ENCODE data around the gene CHD2.

CHD2 gene

DNA sequence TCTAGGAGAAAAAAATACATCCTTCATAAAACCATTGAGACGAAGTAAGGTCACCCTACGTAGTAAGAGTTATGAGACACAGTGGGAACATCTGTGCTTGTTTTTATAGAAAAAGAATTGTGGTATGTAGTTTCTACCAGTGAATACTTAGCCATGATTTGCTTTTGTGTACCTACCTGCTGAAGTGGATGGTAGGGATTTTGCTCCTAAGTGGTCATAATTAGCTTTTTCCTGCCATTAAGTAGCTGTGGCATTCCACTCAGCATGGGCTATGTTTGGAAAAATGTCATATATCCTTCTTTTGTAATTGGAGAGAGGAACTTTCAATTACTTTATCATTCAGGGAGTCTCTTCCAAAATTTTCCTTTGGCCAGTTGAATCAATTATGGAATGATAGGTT, 63.7 kb downstream of the CHD2 start:
- no peak for DNase-seq

DNA sequence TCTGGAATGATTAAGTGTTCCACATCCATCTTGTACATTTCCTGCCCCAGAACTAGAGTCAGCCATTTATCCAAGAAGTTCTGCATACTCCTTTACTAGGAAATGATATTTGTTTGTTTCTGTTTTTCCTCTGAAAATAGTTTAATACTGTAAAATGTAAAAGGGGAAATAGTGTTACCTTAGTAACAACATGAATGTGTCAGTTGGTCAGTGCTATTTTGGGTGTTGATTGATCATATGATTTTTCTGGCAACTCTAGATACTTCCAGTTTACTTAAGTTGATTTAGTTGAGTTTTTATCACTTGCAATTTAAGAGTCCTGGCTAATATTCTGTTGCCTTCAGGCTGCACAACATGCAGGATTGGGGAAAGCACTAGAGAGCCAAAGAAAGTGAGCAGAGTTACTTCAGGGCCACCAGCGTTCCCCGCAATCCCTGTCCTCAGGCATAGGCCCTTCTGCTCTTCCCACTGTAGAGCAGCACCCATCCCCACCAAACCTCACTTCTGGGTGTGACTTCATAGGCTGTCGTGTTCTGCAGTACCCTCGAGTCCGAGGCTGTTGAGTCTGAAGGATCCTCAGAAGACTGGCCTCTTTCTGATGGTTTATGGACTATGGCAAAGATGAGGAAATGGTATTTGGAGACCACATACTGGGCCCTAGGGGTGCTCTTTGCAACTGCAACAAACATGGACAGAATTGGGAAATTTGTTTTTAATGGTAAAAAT, 69.0 kb downstream of the CHD2 start:
- DNase-seq: no peak

DNA sequence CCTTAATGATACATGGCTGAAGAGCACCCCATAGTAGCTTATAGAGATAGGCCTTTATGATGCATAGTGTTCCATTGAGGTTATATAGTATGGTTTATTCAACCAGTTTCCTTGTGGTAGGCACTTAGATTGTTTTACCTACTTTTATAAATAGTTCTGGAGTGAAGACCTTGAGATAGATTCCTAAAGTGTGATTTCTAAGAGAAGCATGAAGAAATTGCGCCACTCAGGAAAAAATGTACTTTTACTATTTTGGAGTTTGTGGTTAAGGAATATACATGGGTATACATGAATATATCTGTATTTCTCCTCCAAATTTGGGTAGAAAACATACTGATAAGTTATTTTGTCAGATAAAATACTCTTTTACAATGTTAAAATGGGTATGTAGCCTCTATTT, 70.5 kb downstream of the CHD2 start:
- no peak for DNase-seq

DNA sequence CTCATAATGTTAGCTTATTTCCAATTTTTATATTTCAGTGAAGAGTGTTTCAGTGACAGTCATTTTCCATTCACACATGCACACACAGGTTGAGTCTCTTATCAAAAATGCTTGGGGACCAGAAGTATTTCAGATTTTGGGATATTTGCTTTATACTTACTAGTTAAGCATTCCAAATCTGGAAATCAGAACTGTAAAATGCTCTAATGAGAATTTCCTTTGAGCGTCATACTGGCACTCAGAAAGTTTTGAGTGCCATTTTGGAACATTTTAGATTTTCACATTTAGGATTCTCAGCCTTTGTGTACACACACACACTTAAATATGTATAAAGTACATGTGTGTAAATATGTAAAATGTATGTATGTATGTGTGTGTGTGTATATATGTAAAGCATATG, 71.0 kb downstream of the CHD2 start:
- no peak for DNase-seq

DNA sequence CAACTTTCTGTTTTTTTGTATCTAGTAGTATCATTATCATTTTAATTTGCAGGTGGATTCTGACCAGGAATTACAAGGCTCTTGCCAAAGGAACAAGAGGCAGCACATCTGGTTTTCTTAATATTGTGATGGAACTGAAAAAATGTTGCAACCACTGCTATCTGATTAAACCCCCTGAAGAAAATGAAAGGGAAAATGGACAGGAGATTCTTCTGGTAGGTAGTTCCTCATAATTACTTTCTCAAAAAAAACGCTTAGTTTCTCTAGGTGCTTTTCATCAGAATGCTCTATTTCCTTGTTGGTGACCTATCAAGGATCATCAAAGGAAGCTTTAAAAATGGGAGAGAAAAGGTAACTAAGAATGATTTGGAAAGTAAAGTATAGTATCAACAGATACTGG, 71.6 kb downstream of the CHD2 start:
- DNase-seq: no peak

DNA sequence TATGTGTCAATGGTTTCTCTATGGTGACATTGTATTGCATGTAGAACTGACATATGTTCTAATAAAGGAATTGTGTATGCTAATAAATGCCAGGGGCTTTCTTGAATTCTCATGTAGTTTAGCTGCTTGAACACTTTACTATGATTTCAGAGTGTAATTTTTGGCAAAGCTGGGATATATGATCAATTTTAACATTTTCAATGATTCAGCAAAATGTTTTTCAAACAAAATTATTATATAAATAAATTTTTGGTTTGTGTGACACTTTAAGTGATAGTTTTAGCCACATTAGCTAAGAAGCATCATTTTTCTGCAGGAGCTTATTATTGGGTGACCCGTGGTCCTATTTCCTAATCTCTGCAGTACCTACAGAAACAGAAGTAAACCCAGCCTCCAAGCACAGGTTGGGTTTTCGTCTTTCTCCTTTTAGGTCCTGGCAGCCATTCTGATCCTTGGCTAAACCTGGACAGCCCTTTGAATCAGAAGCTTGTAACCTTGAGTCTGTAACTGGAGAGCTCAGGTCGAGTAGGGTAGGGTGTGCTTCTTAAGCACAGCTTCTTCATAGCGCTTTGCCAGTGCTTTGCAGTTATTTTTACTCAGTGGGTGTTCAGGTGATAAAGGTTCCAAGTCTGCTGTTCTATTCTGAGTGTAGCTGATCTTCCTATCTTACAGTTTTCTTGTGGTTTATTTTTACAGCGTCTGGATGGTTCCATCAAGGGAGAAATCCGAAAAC, 74.2 kb downstream of the CHD2 start:
- no peak for DNase-seq

DNA sequence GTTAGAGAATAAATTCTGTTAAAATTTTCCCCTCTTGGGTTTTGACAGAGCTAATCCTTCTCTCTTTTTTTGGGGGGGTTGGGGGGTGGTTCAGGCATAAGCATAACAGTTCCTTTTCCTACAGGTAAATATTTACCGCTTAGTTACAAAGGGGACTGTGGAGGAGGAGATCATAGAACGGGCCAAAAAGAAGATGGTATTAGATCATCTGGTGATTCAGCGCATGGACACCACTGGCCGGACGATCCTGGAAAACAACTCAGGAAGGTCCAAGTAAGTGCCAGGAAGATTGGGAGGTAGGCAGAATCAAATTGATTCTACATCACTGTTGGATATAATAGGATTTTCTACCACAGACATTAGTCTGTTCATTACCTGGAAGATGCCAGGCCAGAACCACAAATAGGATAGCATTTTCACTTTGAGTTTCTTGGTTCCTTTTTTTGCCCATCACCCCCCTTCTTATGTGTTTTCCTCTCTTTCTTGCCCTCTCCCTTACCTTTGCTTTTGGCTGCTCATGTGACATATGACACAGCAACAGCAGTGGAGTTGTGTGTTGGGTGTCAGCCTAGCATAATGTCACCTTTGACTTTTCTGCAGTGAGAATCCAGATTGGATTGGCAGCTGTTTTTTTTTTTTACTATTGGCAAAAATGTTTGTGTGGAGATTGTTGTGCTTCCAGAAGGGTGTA, 79.0 kb downstream of the CHD2 start:
- DNase-seq: no peak

DNA sequence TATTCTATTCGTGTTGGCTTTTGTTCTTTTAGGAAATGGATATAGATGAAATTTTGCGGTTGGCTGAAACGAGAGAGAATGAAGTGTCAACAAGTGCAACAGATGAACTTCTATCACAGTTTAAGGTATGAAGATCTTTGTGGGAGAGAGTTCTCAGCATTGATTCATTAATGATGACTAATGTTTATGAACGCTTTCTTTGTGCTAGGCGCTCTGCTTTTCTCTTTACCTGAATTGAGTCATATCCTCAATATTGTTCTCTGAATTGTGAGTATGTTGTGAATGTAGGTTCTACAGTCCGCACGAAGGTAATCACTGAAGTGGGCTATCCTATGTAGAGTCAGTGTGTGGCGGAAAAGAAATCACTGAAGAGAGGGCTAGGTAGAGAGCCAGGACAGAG, 81.2 kb downstream of the CHD2 start:
- no peak for DNase-seq

DNA sequence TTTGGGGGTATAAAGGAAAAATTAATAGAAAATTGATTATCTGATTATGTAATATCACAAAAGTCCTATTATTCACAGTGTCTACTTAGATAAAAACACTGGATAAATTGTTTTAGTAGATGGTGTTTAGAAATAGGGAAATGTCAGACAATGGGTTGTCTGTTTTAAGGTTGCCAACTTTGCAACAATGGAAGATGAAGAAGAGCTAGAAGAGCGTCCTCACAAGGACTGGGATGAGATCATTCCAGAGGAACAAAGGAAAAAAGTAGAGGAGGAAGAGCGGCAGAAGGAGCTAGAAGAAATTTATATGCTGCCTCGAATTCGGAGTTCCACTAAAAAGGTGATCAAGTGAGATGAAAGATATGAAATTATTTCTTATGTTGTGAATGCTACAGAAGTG, 84.0 kb downstream of the CHD2 start:
- no peak for DNase-seq

DNA sequence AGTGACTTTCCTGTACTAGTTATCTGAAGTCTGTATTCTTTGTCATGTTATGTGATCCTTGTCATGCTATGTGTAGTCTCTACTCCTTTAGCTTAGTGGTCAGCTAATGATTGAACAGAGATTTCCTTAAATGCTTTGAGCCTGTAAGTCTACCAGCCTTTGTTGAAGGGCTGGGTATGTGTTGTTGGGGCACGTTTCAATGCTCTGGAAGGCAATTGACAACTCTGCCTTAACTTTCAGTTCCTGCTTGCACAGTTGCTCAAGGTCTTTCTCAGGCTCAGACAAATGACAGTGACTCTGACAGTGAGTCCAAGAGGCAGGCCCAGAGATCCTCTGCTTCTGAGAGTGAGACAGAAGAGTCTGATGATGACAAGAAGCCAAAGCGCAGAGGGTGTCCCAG, 89.3 kb downstream of the CHD2 start:
- no peak for DNase-seq

DNA sequence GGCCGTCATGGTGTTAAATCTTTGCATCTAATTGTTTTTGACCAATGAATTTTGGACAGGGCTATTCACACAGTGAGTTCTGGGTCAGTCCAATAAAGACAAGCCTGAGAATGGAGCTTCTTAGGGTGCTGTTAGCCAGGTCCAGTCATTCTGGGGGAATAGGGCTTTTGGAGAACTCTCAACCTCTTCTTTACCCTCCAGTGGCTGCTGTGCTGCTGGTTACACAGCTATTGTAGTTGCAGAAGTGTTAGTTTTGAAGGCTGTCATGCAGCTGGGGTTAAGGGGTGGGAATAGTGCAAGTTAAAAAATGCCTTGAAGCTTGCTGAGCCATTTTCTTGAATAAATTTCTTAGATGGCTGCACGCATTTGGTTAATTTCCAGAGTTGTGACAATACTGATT, 89.9 kb downstream of the CHD2 start:
- no peak for DNase-seq

DNA sequence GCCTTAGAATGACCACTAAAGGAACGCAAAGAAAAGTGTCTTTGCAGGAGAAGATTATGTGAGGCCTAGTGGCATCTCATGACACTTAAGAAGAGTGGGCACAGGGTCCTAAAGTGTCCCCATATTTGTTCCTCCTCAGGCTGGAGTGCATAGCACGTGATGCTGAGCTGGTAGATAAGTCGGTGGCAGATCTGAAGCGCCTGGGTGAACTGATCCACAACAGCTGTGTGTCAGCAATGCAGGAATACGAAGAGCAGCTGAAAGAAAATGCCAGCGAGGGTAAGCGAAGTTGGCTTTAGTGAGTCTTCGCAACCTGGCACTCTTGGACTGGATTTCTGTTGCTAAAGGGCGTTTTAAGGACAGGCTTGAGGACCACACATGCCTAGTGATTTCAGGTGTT, 92.6 kb downstream of the CHD2 start:
- DNase-seq: no peak

DNA sequence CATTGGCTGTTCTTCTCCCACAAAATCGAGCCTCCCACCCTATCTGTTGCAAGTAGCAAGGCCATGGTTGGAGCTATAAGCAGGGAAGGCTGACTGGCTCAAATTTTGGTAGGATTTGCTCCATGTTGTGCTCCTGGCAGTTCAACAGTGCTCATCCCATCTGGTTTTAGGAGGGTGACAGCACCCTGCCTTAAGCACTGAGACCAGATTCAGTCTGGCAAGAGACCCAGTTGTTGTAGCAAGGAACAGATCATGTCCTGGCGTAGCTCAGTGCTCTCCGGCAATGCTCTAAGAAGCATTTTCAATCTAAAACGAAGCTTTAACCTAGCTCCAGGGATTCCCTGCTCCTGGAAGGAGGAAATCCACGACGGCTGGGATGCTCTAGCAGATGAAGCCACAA, 97.7 kb downstream of the CHD2 start:
- no peak for DNase-seq

DNA sequence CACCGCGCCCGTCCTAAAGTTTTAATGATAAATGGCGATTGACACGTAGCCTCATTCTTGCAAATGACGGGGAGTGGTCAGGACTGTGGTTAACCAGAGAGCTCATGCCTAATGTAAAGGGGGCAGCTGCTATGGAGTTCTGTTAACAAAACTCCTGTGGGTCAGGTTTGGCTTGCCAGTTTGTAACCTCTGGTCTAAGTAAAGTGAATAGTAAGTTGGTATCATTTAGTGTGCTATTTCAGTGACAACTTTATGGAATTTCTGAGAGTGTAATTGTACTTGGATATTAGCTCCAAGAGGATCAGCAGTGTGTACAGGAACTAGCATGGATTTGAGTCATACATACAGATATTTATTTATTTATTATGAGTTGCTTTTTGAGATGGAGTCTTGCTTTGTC, 101.0 kb downstream of the CHD2 start:
- no peak for DNase-seq

DNA sequence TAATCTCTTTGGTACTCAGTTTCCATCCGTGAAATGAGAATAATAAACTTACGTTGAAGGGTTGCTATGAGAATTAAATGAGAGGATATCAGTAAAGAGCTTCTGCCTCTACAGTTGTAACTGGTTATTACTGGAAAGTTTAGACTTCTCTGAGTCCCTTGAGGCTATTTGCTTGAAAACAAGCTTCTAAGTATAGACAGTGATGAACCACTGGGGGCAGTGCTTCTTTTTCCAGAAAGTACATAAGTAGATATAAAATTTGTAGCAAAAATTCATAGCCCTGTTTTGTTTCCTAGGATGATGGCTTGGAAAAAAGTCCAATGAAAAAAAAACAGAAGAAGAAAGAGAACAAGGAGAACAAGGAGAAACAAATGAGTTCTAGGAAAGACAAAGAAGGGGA, 101.8 kb downstream of the CHD2 start:
- no peak for DNase-seq

DNA sequence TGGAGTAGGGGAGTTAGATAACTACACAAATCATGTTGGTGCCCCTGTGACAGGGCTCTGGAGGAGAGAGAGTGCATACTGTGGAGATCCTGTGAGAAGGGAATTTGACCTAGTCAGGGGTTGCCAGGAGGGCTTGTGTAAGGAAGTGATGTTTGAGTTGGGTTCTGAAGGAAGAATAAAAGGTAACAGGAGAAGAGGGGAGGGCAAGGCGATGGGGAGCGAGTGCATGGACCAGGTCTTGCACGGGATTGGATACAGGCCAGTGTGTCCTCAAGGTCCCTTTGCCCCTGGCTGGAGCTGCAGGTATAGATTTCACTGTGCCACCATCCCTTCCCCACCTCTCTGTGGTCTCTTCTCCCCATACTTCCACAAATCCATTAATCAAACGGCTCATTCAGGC, 105.0 kb downstream of the CHD2 start:
- DNase-seq: no peak

DNA sequence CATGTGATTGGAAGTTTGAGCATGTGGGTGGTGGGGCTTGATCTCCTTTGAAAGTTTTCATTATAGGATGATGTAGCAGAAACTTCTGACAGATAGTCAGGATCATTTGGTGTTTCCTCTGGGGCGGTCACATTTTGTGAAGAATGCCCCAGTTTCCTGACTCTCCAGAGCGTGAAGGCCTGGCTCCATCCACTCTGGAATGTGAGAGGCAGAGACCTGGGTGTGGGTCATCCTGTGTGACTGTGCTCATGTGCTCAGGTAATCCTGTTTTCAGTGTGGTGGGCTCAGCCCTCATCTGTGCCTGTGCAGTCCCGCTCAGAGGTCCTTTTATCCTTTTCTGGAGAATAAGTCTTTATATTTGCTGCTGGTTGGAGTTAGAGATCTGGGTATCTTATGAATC, 107.9 kb downstream of the CHD2 start:
- DNase-seq: no peak

DNA sequence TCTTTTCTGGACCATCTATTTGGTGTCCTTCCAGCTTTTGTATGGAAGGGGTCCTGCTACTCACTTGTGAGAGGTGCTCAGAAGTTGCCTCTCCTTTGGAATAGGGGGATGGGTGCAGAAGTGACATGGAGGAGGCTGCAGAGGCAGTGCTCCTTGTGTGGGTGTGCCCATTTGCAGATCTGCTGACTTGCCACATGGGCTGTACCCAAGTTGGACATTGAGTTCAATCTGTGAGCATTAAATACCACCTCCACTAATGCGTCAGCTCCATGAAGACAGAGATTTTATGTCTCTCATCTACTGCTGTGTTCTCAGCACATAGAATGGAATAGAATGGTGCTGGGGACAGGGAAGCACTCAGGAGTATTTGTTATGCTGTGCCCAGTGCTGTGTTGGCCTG, 112.7 kb downstream of the CHD2 start:
- no peak for DNase-seq

DNA sequence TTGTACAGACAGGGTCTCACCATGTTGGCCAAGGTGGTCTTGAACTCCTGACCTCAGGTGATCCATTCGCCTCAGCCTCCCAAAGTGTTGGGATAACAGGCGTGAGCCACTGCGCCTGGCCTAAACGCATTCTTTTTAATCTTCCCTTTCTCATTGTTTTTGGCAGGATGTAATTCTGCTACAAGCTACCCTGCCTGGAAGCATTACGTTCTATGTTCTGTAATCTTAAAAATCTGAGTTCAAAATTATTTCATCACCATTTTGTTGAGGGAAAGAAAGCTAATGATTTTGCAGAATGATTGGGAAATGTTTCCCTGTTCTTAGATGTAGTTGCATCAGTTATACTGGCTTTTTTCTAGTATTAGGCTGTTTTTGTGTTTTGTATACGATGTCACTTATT, 117.4 kb downstream of the CHD2 start:
- no peak for DNase-seq

DNA sequence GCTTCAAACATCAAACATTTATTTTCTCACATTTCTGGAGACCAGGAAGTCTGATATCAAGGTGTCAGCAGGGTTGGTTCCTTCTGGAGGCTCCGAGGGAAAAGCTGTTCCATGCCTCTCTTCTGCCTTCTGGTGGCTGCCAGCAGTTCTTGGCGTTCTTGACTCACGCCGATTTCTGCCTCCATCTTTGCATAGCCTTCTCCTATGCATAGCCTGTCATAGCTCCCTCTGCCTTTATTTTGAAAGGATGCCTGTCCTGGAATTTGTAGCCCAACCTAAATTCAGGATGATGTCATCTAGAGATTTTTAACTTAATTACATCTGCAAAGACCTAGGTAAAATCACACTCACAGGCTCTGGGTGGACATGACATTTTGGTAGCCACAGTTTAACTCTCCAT, 118.5 kb downstream of the CHD2 start:
- no peak for DNase-seq

DNA sequence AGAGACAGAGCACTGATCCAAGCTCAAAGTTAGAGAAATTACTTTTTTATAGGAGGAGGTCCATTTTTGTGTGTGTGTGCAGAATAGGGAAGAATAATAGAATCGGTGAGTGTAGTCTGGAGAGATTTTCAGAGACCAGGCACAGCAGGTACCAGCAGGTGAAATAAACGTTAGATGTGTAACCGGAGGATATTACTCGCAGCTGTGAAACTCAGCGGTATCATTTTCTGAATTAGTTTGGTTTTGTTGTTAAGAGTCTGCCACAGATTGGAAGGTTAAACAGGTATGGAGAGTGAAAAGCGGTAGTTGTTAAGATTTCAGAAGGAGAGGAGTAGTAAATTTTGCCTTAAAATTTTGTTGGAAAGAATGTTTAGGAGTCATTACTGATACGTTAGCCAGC, 119.0 kb downstream of the CHD2 start:
- DNase-seq: no peak

DNA sequence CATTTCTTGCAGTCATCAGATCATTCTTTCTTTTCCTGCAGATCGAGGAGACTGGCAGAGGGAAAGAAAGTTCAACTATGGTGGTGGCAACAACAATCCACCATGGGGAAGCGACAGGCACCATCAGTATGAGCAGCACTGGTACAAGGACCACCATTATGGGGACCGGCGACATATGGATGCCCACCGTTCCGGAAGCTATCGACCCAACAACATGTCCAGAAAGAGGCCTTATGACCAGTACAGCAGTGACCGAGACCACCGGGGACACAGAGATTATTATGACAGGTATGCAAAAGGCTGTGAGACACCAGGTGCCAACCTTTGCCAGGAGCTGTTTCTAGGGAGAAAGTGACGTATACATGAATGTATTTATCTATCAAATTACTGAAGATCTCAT, 119.8 kb downstream of the CHD2 start:
- no peak for DNase-seq

DNA sequence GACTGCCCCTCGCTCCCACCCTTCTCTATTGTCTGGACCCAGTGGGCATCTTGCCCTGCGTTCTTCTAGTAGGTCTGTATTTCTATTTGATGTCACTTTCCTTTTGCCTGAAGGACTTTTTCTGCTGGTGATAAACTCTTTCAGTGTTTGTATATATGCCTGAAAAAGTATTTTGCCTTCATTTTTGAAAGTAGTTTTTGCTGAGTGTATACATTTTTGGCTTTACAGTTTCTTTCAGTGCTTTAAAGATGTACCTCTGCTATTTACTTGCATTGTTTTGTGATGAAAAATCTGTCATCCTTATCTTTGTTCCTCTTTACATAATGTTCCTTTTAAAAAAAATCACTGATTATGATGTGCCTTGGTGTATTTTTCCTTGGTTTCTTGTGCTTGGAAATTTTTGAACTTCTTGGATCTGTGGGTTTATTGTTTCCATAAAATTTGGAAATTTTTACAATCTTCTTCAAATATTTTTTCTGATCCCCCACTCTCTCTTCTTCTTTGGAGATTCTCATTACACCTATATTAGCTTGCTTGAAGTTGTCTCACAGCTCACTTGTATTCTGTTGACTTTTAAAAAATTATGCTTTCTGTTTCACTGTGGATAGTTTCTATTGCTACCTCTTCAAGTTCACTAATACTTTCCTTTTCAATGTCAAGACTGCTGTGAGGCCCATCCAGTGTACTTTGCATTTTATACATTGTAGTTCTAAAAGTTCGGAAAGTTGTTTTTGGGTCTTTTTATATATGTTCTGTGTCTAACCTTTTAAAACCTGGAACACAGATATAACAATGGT, 121.0 kb downstream of the CHD2 start:
- DNase-seq: no peak
